NCI-H526 (cell line): ENCODE measurements around the gene NUBPL.
"Not testable (repeated sequence)": the region's sequence is repeated elsewhere in the genome, so short reads cannot be mapped to it uniquely, and the experiment has no call there.

ENCODE experiments used
- DNase-seq, 2 experiments: peaks; one replicate each; lab custom pipeline; 2025; lab: John Stamatoyannopoulos, UW

NUBPL gene

DNA sequence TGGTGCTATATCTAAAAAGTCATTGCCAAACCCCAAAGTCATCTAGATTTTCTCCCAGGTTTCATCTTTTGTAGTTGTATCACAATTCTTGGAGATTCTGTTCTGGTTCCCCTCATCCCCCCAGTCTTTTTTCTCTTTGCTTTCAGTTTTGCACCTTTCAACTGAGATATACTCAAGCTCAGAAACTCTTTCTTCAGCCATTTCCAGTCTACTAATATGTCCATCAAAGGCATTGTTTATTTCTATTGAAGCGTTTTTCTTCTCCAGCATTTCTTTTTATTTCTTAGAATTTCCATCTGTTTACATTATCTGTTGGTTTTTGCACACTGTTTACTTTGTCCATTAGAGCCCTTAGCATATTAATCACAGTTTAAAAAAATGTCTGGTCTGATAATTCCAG is 179.5 kb downstream of the NUBPL start:
- DNase-seq = no peak

DNA sequence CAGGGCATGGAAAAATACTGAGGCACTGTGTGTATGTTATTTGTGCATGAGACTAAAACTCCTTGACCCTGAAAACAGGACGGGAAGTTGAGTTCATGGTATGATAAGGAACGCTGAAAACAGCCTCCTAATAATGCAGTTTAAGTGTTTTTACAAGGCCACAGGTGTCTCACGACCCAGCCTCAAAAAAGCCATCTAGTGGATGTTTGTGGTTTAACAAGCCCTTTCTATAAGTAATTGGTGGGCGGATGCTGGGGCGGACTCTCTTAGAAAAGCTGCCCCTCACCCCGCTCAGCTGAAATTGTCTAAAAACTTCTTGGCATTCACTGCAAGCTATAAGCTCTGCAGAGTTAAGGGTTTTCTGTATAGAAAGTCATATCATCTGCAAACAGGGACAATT is 184.5 kb downstream of the NUBPL start:
- DNase-seq = no peak

DNA sequence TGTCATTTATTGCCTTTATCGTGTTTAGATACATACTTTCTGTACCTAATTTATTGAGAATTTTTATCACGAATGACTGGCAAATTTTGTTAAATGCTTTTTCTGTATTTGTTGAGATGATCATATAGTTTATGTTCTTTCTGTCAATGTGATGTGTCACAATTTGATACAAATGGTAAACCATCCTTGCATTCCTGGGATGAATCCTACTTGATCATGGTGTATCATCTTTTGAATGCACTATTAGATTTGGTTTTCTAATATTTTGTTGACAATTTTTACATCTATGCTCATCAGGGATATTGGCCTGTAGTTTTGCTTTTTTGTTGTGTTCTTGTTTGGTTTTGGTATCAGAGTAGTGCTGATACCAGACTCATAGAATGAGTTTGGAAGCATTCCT is 185.1 kb downstream of the NUBPL start:
- DNase-seq = no peak

DNA sequence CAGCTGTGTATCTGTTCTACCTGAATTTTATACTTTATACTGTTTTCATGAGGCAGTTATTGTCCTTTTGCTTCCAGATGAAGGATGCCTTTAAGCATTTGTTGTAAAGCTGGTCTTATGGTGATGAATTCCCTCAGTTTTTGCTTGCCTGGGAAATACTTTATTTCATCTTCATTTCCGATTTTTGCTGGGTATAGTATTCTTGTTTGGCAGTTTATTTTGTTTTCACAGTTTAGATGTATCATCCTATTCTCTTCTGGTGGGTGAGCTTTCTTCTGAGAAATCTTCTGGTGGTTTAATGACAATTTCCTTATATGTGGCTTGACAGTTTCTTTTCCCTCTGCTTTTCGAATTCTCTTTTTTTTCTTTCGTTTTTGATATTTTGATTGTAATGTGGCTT is 188.1 kb downstream of the NUBPL start:
- no peak for DNase-seq

DNA sequence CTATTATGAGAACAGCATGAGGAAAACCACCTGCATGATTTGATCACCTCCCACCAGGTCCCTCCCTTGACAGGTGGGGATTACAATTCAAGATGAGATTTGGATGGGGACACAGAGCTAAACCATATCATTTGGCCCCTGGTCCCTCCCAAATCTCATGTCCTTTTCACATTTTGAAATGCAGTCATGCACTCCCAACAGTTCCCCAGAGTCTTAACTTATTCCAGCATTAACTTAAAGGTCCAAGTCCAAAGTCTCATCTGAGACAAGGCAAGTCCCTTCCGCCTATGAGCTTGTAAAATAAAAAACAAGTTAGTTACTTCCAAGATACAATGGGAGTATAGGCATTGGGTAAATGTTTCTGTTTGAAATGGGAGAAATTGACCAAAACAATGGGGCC is 189.8 kb downstream of the NUBPL start:
- DNase-seq = not testable (repeated sequence)

DNA sequence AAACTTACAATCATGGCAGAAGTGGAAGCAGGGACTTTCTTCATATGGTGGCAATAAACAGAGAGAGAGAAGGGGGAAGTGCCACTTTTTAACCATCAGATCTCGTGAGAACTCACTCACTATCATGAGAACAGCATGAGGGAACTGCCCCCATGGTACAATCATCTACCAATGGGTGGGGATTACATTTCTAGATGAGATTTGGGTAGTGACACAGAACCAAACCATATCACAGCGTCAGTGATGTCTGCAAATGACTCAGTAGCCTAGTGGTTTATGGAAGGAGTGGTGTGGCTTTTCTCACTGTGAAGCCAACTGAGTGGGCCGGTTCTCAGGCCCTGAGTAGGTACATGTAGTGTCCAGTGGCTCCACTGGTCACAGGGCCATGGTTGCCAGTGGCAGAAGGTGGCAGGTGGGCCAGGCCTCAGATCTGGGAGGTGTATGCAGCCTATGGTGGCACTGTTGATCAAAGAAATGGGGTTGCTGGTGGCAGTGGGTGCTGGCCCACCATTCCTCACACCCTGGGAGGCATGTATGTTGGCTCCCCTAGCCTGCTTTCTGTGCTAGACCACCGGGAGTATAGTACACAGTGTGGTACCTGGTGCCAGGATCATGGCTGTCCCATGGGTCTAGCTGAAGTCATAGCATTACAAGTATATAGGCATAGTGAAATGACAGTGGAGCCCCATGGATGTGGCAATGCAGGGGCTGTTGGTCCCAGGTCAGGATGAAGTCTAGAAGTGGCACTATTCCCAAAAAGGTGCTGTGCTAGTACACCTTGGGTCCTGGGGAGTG is 191.9 kb downstream of the NUBPL start:
- DNase-seq = no peak

DNA sequence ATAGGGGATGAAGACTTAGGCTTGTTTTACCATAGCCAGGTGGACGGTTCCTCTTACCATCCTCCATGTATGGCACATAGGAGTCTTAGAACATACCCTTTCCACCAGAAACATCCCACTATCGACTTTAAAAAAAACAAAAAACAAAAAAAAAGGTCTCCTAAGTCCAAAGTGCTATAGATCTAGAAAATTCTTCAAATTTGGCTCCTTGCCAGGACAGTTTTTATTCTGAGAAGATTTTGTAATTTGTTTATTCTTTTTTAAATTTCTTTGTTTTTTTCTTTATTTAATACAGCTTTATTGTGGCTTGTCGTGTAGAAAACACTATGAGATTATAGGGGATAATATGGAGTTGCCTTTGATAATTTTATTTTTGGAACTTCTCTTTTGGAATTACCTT is 197.7 kb downstream of the NUBPL start:
- no peak for DNase-seq

DNA sequence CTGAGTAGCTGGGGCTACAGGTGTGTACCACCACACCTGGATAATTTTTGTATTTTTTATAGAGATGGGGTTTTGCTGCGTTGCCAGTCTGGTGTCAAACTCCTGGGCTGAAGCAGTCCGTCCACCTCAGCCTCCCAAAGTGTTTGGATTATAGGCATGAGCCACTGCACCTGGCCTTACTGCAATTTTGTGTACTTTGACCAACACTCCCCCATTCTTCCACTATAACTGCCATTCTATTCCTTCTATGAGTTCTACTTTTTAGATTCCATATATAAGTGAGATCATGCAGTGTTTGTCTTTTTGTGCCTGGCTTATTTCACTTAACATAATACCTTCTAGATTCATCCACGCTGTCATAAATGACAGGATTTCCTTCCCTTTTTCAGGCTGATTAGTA is 199.1 kb downstream of the NUBPL start:
- DNase-seq = no peak

DNA sequence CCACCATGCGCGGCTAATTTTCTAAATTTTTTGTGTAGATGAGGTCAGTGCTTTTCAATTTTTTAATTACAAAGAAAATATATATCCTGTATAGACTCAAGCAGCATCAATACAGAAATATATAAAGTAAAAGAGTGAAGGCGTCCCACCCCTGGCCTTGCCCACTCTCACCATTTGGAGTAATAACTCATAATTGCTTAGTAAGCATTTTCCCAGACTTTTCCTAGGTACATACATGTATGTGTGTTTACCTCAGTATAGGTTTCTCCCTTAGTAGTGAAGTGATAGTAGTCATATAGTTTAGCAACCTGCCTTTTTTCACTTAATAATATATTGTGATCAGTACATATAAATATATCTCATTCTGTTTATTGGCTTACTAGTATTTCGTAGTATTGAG is 200.1 kb downstream of the NUBPL start:
- no peak for DNase-seq

DNA sequence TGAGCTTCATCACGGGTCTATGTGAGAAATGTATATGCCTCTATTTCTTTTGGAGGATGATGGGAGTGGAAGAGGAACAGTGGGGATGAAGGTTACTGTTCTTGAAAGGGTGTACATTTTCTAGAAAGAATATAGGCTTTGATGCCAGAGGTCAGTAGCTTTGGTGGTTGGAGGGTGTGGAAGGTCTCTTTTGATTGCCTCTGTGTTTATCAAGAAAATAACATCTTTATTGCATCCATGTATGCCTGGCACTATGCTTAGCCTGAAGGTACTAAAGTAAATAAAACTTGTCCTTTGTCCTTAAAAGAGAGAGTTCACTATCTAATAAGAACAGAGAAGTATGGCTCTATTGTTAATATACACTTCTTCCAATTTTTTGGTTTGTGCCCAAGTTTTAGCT is 201.8 kb downstream of the NUBPL start:
- DNase-seq = no peak

DNA sequence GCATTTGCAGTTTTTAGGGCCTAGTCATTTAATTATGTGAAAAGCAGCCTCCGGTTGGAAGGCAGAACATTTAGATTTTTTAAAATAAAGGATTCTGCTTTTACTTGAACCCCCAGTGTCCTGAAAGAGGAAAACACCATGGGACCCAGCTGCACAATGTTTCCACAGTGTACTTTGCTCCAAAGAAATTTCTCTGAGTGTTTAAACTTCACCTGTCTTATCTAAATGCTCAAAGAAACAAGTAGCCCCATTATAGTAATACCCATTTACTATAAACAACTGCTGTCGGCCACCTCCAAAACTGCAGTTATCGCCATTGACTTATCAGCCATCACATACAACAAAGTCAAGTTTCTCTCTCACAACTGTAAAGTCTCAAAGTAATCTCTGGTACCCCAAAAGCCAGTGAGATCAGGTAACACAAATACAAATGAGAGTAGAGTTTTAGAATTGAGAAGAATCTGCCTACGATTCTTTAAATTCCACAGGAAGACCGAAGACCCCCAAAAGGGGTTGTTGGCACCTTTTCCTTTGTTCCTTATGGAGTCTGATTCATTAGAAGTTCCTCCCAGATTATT is 205.2 kb downstream of the NUBPL start:
- no peak for DNase-seq

DNA sequence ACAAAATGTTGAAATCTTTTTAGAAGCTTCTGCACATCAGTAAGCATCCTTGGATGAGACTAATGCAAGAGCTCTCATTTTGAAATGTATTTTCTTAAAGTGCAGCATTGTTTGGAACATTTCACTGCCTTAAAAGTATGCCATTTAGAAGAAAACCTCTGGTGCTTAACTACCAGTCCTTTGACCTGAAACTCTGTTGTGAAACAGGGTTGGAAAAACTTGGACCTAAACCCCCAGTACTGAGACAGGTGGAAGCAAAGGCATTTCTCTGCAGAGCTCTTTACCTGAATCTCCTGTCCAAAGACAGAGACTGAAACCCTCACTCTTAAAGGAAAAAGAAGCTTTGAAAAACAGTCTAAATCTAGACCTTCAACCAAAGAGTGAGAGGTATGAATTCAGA is 207.2 kb downstream of the NUBPL start:
- DNase-seq = no peak

DNA sequence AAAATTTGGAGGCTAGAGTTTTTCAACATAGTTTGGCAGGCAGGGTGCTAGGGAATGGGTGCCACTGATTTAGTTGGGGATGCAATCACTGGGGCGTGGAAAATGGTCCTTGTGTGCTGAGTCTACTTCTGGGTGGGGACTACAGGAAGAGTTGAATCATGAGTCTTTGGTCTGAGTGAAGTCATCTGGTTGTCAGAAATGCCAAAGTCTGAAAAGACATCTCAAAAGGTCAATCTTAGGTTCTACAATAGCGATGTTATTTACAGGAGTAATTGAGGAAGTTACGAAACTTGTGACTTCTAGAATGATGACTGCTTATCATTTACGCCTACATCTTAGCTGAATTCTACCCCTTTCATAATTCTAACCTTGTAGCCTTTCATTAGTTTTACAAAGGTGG is 209.1 kb downstream of the NUBPL start:
- no peak for DNase-seq

DNA sequence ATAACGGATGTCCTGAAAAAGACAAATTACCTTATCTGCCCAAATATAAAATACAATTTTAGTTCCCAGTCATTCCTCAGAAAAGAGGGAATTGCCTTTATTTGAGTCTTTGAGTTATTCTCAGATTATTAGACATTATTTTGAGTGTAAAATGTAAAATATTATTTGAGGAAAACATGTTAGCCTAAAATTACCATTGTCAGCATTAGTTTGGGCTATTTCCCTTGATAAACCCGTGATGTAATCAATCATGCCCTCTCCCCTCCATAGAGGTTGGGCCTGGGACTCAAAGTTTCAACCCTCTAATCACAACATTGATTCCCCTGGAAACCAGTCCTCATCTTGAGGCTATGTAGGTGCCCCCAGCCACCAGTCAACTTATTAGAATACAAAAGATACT is 213.4 kb downstream of the NUBPL start:
- no peak for DNase-seq

DNA sequence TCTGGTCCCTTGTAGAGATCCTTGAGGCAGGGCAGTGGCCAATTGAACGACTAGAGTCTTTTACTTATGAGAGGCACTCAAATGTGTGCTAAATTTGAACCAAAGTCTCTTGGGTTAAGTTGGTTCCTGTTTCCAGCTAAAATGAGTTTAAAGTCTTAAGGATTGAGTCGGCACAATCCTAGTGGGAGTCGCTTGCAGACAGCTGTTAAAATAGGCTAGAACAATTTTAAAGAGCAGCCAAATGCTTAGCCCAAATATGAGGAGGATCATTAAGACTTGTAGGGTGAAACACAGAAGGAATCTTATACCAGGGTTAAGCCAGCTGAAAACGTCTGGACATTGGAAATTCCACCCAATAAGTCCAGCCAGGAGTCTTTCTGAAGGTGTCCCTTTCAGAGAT is 216.1 kb downstream of the NUBPL start:
- no peak for DNase-seq

DNA sequence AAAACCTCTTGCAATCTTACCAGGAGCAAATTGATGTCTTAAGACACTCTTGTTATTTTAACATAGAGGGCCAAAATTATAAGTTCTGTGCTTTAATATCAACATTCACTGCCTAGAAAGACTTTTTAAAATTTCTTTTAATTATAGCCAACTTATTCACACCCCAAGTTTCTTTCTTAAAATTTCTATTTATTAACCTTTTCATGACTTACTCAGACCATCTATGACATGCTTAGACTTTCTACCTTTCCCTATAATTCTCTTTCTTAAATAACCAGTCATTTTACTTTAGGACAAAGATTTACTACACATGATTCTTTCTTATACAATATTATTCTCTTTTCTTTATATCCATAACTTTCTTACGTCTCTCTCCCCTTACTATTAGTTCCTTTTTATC is 220.4 kb downstream of the NUBPL start:
- DNase-seq = no peak

DNA sequence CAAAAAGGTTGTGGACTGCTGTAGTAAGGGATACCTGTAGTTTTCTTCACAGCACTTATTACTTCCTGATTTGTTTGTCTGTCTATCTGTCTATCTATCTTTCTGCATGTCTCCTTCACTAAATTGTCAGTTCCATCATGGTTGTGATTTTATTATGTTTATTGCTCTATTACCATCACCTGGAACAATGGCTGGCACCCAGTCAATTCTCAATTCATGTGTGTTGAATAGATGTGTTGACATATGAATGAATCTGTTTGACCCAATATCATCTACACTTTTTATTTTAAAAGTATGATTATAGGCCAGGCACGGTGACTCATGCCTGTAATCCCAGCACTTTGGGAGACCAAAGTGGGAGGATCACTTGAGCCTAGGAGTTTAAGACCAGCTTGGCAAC is 224.4 kb downstream of the NUBPL start:
- no peak for DNase-seq

DNA sequence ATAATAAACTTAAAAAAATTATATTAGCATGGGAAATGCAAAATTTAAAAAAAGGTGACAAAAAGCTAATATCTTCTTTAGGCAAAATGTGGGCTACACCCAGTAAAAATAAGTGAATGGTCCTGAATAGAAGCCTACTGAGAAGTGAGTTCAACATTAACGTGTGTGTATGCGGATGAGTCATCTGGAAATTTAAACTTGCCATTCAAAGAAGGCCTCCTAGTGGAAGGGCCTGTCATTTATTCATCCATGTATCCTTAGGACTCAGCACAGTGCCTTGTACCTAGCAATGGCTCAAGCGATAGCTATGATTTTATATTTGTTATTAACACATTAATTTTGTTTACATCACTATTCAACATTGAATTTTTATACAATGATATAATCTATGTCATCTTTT is 226.2 kb downstream of the NUBPL start:
- no peak for DNase-seq

DNA sequence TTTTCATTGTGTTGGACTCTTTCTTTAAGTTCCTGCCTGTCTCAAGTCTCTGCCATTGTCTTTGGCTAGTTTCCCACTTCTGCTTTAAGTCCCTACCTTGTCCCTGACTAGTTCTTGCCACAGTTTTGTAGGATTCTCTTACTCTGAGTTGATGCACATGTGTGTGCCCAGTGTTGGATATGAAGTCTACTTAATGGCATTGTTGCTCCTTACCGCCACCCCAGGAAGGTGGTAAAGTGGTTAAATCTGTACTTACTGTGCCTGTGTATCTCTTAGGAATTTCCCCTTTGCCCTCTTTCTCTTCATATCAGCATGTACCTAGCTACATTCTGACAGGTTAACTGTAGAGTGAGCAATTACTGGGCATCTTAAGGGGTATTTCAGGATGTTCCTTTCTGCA is 227.1 kb downstream of the NUBPL start:
- DNase-seq = no peak

DNA sequence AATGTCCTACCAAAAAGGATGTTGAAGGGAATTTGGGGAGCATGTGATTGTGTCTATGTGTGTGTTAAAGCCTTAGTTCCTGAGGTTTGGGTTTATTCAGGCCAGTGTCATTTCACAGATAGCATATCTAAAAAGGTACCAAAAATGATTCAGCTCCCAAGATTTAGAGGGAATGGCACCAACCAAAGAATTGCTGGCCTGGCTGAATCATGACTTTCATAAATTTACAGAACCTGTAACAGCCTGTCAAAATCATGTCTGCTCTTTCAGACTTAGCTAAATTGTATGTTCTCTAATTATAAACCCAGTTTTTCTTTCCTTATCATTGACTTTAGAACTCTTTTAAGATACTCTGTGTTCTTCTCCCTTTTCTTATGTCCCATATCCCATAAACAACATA is 231.5 kb downstream of the NUBPL start:
- DNase-seq = no peak

DNA sequence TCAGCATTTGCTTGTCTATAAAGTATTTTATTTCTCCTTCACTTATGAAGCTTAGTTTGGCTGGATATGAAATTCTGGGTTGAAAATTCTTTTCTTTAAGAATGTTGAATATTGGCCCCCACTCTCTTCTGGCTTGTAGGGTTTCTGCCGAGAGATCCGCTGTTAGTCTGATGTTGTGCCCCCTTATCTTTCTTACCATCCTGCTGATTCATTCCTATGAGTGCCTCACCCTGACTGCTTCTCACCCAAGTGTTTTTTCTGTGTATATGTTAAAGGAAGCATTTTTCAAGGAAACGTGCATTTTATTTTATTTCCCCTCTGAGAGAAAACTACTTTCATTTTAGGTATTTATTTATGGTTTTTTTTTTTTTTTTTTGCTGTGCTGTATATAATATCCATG is 236.7 kb downstream of the NUBPL start:
- not testable (repeated sequence) for DNase-seq

DNA sequence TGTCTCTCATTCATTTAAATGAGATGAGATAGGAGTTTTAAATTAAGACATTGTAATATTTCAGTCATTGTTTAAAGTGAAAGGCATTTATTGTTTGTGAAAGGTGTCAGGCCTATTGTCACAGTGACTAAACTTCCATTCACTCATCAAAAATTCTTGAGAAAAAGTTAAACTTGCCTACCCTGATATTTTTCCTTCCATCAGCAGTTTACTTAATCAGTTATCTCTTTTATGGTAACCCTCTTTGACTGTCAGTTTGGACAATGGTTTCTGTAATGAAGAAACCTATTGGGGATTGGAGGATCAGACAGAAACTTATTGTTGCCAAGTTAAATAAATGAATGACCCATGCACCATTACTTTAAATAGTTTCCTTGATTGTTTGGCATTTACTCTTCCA is 241.6 kb downstream of the NUBPL start:
- no peak for DNase-seq

DNA sequence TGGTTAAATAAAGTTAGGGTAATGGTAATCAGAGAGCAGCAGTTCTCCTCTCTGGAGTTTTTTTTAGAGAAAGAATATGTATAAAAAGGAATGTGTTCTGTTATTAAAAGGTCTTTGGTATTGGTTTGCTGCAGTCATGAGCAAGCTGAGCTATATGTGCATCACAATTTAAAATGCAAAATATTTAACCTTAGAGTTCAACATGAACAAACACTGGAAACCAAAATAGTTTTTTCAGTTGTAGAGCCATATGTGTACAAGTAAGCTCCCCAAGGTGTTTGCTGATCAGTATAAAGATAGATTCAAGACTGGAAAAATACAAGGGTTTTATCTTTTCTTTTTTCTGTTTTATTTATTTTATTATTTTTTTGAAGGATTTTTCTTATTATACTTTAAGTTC is 245.0 kb downstream of the NUBPL start:
- DNase-seq = peak in 1 of 2 experiments; percentile 27
